Measurements from ENCODE around the gene GPR141. TPM values are rescaled to one million over a fixed set of nuclear protein-coding genes. Genes with fewer than 3 reads are reported as not detected.

Gene GPR141
- total and polyA plus RNA-seq, 2 experiments from 2014 or later, result not detected

DNA sequence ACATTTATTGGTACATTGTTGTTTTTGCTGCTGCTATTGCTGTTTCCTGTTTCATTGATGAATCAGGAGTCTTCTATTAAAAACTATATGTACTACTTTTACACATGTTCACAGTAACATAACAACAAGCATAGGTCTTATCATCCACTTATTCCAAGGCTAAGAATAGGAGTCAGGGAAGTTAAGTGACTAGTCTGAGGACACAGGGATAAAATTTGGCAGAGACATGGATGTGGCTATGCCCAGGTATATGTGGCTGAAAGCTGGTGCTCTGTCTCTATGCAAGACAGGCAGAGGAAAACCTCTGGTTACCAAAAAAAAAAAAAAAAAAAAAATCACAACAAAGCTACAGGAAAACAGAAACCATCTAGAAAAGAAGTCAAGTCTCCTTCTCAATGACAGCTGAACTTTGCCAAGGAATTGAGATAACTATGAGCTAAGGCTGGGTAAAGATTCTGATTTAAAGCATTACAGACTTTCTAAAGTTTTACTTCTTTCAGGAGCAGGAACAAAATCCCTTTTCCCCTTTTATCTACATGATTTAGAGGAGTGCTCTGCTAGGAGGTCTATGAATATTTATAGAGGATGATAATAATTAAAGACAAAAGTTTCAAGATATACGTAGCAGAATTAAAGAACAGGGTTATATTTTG, 70.0 kb downstream of the GPR141 start:
- H3K4me3 ChIP-seq, result no peak overlapping the region
- H3K36me3 ChIP-seq (ENCODE audit: low read depth), result no peaks in the 10 kb centered on the region
- H3K79me2 ChIP-seq (ENCODE audit: insufficient read depth), result no peaks in the 10 kb centered on the region
- H3K4me2 ChIP-seq (ENCODE audit: unreplicated experiment), result no peak overlapping the region
- no peak overlapping the region for H3K9ac ChIP-seq
- 14 to 23% methylated on average over 1 of the region's 1 CpG for WGBS, 2 experiments (ENCODE audit: low coverage in 1 of 2, low lambda C conversion rate in 2 of 2, missing lambda C conversion rate in 2 of 2)
- no peaks in the 10 kb centered on the region for H3K9me3 ChIP-seq (ENCODE audit: low read depth)
- TF ChIP-seq EZH2phosphoT487 (IDR thresholded peaks at IDR 0.05; ENCODE audit: insufficient read depth, low read depth) (no peak), EZH2 (IDR thresholded peaks at IDR 0.05; ENCODE audit: insufficient read depth, poor library complexity, severe bottlenecking) (no peak)
- no peak overlapping the region for H2AFZ ChIP-seq
- no peak for DNase-seq
- no peaks in the 10 kb centered on the region for H3F3A ChIP-seq (ENCODE audit: insufficient read depth)
- H3K27ac ChIP-seq, result no peak overlapping the region
- H3K9me2 ChIP-seq (ENCODE audit: insufficient read depth), result no peaks in the 10 kb centered on the region
- in situ Hi-C loops (cut with MboI), result no loop called here
- no peaks in the 10 kb centered on the region for H3K4me1 ChIP-seq (ENCODE audit: insufficient read depth)
- H4K20me1 ChIP-seq (ENCODE audit: insufficient read depth), result no peaks in the 10 kb centered on the region
- no peaks in the 10 kb centered on the region for H3K27me3 ChIP-seq (replicated peaks; ENCODE audit: insufficient read depth)

GRCh38 chr7:37756797-37757551, 73.4 kb downstream of the GPR141 start:
- H3F3A ChIP-seq (ENCODE audit: insufficient read depth), result no peaks in the 10 kb centered on the region
- no peaks in the 10 kb centered on the region for H3K9me3 ChIP-seq (ENCODE audit: low read depth)
- H3K4me3 ChIP-seq, result no peak overlapping the region
- no peaks in the 10 kb centered on the region for H3K9me2 ChIP-seq (ENCODE audit: insufficient read depth)
- no peaks in the 10 kb centered on the region for H3K79me2 ChIP-seq (ENCODE audit: insufficient read depth)
- TF ChIP-seq EZH2phosphoT487 (IDR thresholded peaks at IDR 0.05; ENCODE audit: insufficient read depth, low read depth) (no peak), EZH2 (IDR thresholded peaks at IDR 0.05; ENCODE audit: insufficient read depth, poor library complexity, severe bottlenecking) (no peak)
- no peak overlapping the region for H3K9ac ChIP-seq
- in situ Hi-C loops (cut with MboI), result no loop called here
- no peak overlapping the region for H3K27ac ChIP-seq
- H3K27me3 ChIP-seq (replicated peaks; ENCODE audit: insufficient read depth), result no peaks in the 10 kb centered on the region
- no peaks in the 10 kb centered on the region for H4K20me1 ChIP-seq (ENCODE audit: insufficient read depth)
- no peak overlapping the region for H2AFZ ChIP-seq
- no peaks in the 10 kb centered on the region for H3K36me3 ChIP-seq (ENCODE audit: low read depth)
- no peak for DNase-seq
- H3K4me1 ChIP-seq (ENCODE audit: insufficient read depth), result no peaks in the 10 kb centered on the region
- no peak overlapping the region for H3K4me2 ChIP-seq (ENCODE audit: unreplicated experiment)
- WGBS, 2 experiments (ENCODE audit: low coverage in 1 of 2, low lambda C conversion rate in 2 of 2, missing lambda C conversion rate in 2 of 2), result 12 to 21% methylated on average over 5 of the region's 5 CpGs

- Histone ChIP-seq H3K79me2 (ENCODE audit: insufficient read depth) (no peaks in the 10 kb centered on the region), H3K27ac (no peak overlapping the region), H3K4me2 (ENCODE audit: unreplicated experiment) (no peak overlapping the region), H3K4me1 (ENCODE audit: insufficient read depth) (no peaks in the 10 kb centered on the region), H3K9me2 (ENCODE audit: insufficient read depth) (no peaks in the 10 kb centered on the region), H3K36me3 (ENCODE audit: low read depth) (no peaks in the 10 kb centered on the region), H3K4me3 (no peak overlapping the region), H2AFZ (no peak overlapping the region), H4K20me1 (ENCODE audit: insufficient read depth) (no peaks in the 10 kb centered on the region), H3K27me3 (replicated peaks; ENCODE audit: insufficient read depth) (no peaks in the 10 kb centered on the region), H3K9me3 (ENCODE audit: low read depth) (no peaks in the 10 kb centered on the region), H3K9ac (no peak overlapping the region), H3F3A (ENCODE audit: insufficient read depth) (no peaks in the 10 kb centered on the region)
- TF ChIP-seq EZH2 (IDR thresholded peaks at IDR 0.05; ENCODE audit: insufficient read depth, poor library complexity, severe bottlenecking), result no peak
- no peak for TF ChIP-seq EZH2phosphoT487 (IDR thresholded peaks at IDR 0.05; ENCODE audit: insufficient read depth, low read depth)
- WGBS, 2 experiments (ENCODE audit: low coverage in 1 of 2, low lambda C conversion rate in 2 of 2, missing lambda C conversion rate in 2 of 2), result 22 to 34% methylated on average over 3 of the region's 3 CpGs
- in situ Hi-C loops (cut with MboI), result no loop called here
- DNase-seq, result no peak
Measured at GRCh38 chr7:37757563-37757962, 74.0 kb downstream of the GPR141 start.

GRCh38 chr7:37758501-37759045, 75.0 kb downstream of the GPR141 start:
- H3K9me2 ChIP-seq (ENCODE audit: insufficient read depth), result no peaks in the 10 kb centered on the region
- H3K4me2 ChIP-seq (ENCODE audit: unreplicated experiment), result no peak overlapping the region
- TF ChIP-seq EZH2phosphoT487 (IDR thresholded peaks at IDR 0.05; ENCODE audit: insufficient read depth, low read depth), result no peak
- no peak for TF ChIP-seq EZH2 (IDR thresholded peaks at IDR 0.05; ENCODE audit: insufficient read depth, poor library complexity, severe bottlenecking)
- no peaks in the 10 kb centered on the region for H3K79me2 ChIP-seq (ENCODE audit: insufficient read depth)
- H3K9ac ChIP-seq, result no peak overlapping the region
- H3K4me1 ChIP-seq (ENCODE audit: insufficient read depth), result no peaks in the 10 kb centered on the region
- in situ Hi-C loops (cut with MboI), result no loop called here
- WGBS, 2 experiments (ENCODE audit: low coverage in 1 of 2, low lambda C conversion rate in 2 of 2, missing lambda C conversion rate in 2 of 2), result 4 to 6% methylated on average over 3 of the region's 3 CpGs
- H3F3A ChIP-seq (ENCODE audit: insufficient read depth), result no peaks in the 10 kb centered on the region
- no peak overlapping the region for H2AFZ ChIP-seq
- H3K27ac ChIP-seq, result no peak overlapping the region
- no peaks in the 10 kb centered on the region for H3K9me3 ChIP-seq (ENCODE audit: low read depth)
- H3K4me3 ChIP-seq, result no peak overlapping the region
- no peaks in the 10 kb centered on the region for H4K20me1 ChIP-seq (ENCODE audit: insufficient read depth)
- H3K36me3 ChIP-seq (ENCODE audit: low read depth), result no peaks in the 10 kb centered on the region
- H3K27me3 ChIP-seq (replicated peaks; ENCODE audit: insufficient read depth), result no peaks in the 10 kb centered on the region
- DNase-seq, result no peak
